Measurements from ENCODE around the gene SMARCA2. TPM values are rescaled to one million over a fixed set of nuclear protein-coding genes. Genes with fewer than 3 reads are reported as not detected.

SMARCA2 gene
- total and polyA plus RNA-seq, 9 of the 15 experiments (the other 6 are each of a cell fraction or from before 2014, with no cell fraction given): 8.0 to 34.8 (median 25.5) TPM

DNA sequence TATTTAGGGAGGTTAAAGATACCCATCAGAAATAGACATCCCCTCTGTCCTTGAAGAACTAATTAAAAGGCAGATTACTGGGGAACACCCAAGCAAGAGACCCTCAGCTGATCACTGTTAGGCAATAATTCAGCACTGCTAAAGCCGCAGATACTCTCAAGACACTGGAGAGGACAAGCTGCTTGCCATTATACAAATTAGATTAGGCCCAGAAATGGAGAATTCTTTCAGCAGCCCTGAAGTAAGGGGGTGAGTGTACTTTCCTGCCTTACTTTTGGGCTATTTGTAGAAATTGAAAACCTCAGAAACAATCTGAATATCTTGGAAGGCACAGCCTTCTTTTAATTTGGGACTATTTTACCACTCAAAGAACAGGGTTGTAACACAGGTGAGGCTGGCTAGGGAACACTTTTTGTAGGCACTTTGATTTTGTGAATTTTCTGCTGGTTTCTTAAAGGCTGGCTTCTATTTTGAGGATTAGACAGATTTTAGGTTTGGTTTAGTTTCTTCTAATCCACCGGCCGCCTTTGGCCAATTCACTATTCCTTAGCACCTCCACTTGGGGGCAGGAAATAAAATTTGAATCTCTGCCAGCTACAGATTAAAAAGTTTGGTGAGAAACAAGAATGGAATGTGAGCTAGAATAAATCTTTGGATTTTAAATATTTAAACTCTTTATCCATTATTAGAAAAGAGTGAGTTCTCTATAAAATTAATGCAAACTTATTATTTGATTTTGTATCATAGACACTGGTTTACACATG is 106.0 kb downstream of the SMARCA2 start (continued):
- TF ChIP-seq, protein P1, sequence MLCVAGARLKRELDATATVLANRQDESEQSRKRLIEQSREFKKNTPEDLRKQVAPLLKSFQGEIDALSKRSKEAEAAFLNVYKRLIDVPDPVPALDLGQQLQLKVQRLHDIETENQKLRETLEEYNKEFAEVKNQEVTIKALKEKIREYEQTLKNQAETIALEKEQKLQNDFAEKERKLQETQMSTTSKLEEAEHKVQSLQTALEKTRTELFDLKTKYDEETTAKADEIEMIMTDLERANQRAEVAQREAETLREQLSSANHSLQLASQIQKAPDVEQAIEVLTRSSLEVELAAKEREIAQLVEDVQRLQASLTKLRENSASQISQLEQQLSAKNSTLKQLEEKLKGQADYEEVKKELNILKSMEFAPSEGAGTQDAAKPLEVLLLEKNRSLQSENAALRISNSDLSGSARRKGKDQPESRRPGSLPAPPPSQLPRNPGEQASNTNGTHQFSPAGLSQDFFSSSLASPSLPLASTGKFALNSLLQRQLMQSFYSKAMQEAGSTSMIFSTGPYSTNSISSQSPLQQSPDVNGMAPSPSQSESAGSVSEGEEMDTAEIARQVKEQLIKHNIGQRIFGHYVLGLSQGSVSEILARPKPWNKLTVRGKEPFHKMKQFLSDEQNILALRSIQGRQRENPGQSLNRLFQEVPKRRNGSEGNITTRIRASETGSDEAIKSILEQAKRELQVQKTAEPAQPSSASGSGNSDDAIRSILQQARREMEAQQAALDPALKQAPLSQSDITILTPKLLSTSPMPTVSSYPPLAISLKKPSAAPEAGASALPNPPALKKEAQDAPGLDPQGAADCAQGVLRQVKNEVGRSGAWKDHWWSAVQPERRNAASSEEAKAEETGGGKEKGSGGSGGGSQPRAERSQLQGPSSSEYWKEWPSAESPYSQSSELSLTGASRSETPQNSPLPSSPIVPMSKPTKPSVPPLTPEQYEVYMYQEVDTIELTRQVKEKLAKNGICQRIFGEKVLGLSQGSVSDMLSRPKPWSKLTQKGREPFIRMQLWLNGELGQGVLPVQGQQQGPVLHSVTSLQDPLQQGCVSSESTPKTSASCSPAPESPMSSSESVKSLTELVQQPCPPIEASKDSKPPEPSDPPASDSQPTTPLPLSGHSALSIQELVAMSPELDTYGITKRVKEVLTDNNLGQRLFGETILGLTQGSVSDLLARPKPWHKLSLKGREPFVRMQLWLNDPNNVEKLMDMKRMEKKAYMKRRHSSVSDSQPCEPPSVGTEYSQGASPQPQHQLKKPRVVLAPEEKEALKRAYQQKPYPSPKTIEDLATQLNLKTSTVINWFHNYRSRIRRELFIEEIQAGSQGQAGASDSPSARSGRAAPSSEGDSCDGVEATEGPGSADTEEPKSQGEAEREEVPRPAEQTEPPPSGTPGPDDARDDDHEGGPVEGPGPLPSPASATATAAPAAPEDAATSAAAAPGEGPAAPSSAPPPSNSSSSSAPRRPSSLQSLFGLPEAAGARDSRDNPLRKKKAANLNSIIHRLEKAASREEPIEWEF (CRISPR knock-in tag; IDR thresholded peaks at IDR 0.05): no peak
- TF ChIP-seq CHCHD3 (CRISPR knock-in tag; IDR thresholded peaks at IDR 0.05): no peak
- no peak for TF ChIP-seq NCOA2 (IDR thresholded peaks at IDR 0.05; ENCODE audit: partially characterized antibody in 2 of 2)
- TF ChIP-seq, protein P2, sequence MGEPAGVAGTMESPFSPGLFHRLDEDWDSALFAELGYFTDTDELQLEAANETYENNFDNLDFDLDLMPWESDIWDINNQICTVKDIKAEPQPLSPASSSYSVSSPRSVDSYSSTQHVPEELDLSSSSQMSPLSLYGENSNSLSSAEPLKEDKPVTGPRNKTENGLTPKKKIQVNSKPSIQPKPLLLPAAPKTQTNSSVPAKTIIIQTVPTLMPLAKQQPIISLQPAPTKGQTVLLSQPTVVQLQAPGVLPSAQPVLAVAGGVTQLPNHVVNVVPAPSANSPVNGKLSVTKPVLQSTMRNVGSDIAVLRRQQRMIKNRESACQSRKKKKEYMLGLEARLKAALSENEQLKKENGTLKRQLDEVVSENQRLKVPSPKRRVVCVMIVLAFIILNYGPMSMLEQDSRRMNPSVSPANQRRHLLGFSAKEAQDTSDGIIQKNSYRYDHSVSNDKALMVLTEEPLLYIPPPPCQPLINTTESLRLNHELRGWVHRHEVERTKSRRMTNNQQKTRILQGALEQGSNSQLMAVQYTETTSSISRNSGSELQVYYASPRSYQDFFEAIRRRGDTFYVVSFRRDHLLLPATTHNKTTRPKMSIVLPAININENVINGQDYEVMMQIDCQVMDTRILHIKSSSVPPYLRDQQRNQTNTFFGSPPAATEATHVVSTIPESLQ (CRISPR knock-in tag; IDR thresholded peaks at IDR 0.05): no peak
- no peak for TF ChIP-seq NFRKB (IDR thresholded peaks at IDR 0.05; ENCODE audit: low read depth)

Measured in K562 (cell line).